BE2C (cell line): ENCODE measurements around the gene CPO.

Source experiments
- DNase-seq: peaks from one replicate; pipeline ENCODE4 v3.0.0-alpha.2; 2020
- H3K27me3 ChIP-seq: fragments of 250-450 bp; sonication (Bioruptor Pico); 2 replicates; pipeline ENCODE4 v1.5.1; 2020; ENCODE audit warnings: mild to moderate bottlenecking
- H3K36me3 ChIP-seq: fragments of 250-450 bp; sonication (Bioruptor Pico); 2 replicates; pipeline ENCODE4 v1.5.1; 2020; ENCODE audit warnings: mild to moderate bottlenecking
- H3K4me1 ChIP-seq: fragments of 250-450 bp; sonication (Bioruptor Pico); 2 replicates; pipeline ENCODE4 v1.5.1; 2020
- H3K4me3 ChIP-seq: 2 replicates; pipeline ENCODE4 v1.5.1; 2011; ENCODE audit warnings: low read depth, low read length
- H3K9me3 ChIP-seq: fragments of 250-450 bp; sonication (Bioruptor Pico); 2 replicates; pipeline ENCODE4 v1.5.1; 2020
- CTCF ChIP-seq: IDR thresholded peaks from 2 replicates; pipeline ENCODE4 v1.5.1; 2012; ENCODE audit warnings: mild to moderate bottlenecking, low read depth, low read length

The CPO gene

GRCh38 chr2:206969192-206969591, 29.9 kb downstream of the CPO start:
- H3K9me3 ChIP-seq = no peaks in the 10 kb centered on the region; the same call in 1 of the 2 replicates
- no peaks in the 10 kb centered on the region for H3K36me3 ChIP-seq
- H3K27me3 ChIP-seq = no peaks in the 10 kb centered on the region
- no peak for TF ChIP-seq CTCF
- no peak for DNase-seq
- H3K4me3 ChIP-seq = no peak overlapping the region
- H3K4me1 ChIP-seq = no peaks in the 10 kb centered on the region

DNA sequence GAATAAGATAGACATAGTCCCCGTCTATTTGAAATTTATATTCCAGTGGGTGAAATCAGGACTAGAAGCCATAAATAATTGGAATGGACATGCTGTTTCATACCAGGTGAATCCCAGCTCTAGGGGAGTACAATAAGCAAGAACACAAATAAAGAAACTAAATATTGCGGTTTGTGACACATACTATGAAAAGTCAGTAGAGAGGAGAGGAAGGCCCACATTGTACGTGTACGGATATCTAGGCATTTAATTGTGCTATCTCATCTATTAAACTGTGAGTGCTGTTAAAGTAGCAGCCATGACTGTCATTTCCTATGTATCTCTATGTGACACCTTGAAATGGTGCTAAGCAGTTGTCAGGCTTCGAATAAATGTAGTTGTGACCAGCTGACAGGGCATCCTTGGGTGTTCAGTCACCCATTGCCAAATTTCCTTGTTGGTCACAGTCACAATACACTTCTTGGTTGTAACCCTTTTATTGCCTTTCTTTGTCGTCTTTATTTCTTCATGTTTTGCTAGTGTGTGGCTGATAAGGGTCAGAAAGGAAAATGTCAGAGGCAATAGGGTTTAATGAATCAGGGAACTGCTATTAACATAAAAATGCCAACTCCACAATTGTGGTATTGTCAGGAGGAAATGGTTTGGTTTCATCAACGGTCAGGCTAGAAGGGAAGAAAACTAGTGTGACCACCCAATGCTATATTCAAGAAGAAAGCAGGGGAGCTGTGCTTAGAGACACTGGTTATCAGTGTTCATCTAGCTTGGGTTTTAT, 31.5 kb downstream of the CPO start:
- no peaks in the 10 kb centered on the region for H3K27me3 ChIP-seq
- no peak for DNase-seq
- no peaks in the 10 kb centered on the region for H3K9me3 ChIP-seq
- TF ChIP-seq CTCF = no peak
- no peak overlapping the region for H3K4me3 ChIP-seq
- no peaks in the 10 kb centered on the region for H3K36me3 ChIP-seq
- H3K4me1 ChIP-seq = no peaks in the 10 kb centered on the region

GRCh38 chr2:206971805-206972204, 32.5 kb downstream of the CPO start:
- TF ChIP-seq CTCF = no peak

GRCh38 chr2:206974551-206974950, 35.2 kb downstream of the CPO start:
- Histone ChIP-seq H3K27me3 (no peaks in the 10 kb centered on the region), H3K4me3 (no peak overlapping the region), H3K36me3 (no peaks in the 10 kb centered on the region), H3K4me1 (no peaks in the 10 kb centered on the region), H3K9me3 (no peaks in the 10 kb centered on the region)
- TF ChIP-seq CTCF = no peak
- no peak for DNase-seq

More at GRCh38 chr2:206971805-206972204, 32.5 kb downstream of the CPO start:
- Histone ChIP-seq H3K4me3 (no peak overlapping the region), H3K9me3 (no peaks in the 10 kb centered on the region), H3K27me3 (no peaks in the 10 kb centered on the region), H3K4me1 (no peaks in the 10 kb centered on the region), H3K36me3 (no peaks in the 10 kb centered on the region)
- no peak for DNase-seq

GRCh38 chr2:206978746-206979145, 39.4 kb downstream of the CPO start:
- Histone ChIP-seq H3K27me3 (no peaks in the 10 kb centered on the region), H3K4me3 (no peak overlapping the region), H3K4me1 (peaks cover 17% of the 10 kb centered on the region)

More at GRCh38 chr2:206978746-206979145, 39.4 kb downstream of the CPO start:
- no peaks in the 10 kb centered on the region for H3K36me3 ChIP-seq
- no peak for DNase-seq
- H3K9me3 ChIP-seq = no peaks in the 10 kb centered on the region
- TF ChIP-seq CTCF = no peak
